GM12878 (cell line): ENCODE measurements around the gene SERPINB5.

Experiments used
- ETV6 ChIP-seq, 2 experiments: fragments of 450-650 bp in 1 of 2; IDR thresholded peaks in 1 of 2; conservative IDR thresholded peaks in 1 of 2; 2 replicates each; pipeline ENCODE4 v1.6.1; 2014; ENCODE audit warnings: antibody characterized with exemption in 1 of 2, borderline replicate concordance in 1 of 2, low read depth in 1 of 2, mild to moderate bottlenecking in 1 of 2, moderate library complexity in 1 of 2
- SP1 ChIP-seq: IDR thresholded peaks from one replicate; pipeline ENCODE4 v1.6.1; 2011; ENCODE audit warnings: low read depth, low read length

- TF ChIP-seq ETV6 (conservative IDR thresholded peaks at IDR 0.05 in 1 of 2, IDR thresholded peaks at IDR 0.05 in 1 of 2; ENCODE audit: borderline replicate concordance in 1 of 2, low read depth in 1 of 2) (no peak), SP1 (no peak)
These were observed 43.4 kb upstream of the SERPINB5 start for GRCh38 chr18:63433334-63433866.
